A549 (cell line): ENCODE results near the gene ANXA9. TPM values are rescaled to one million over a fixed set of nuclear protein-coding genes. Genes with fewer than 3 reads are reported as not detected.

Experiments
- ATAC-seq, 2 experiments: fragments of 200-7000 bp in 1 of 2; fragments of >200 bp in 1 of 2; cut with Nextera tagmentation in 1 of 2; cut with Tn5 transposase in 1 of 2; 3 replicates each; pipeline versions ENCODE4 v1.8.0 to v1.9.1; 2018 to 2020; ENCODE audit warnings: mild to moderate bottlenecking in 1 of 2, moderate library complexity in 1 of 2
- CTCF ChIA-PET: fragments of 300-600 bp; sonication (Branson Sonifier 250); formaldehyde crosslinking; extraction: SDS; loops from one replicate; lab custom pipeline; 2021; ENCODE audit warnings: antibody characterized with exemption, inconsistent platforms; lab: Yijun Ruan, JAX
- POLR2A ChIA-PET: fragments of 350-600 bp; formaldehyde crosslinking; extraction: SDS; loops from one replicate; lab custom pipeline; 2021; ENCODE audit warnings: antibody characterized with exemption, inconsistent platforms; lab: Yijun Ruan, JAX
- DNase-seq, 2 experiments: peaks; one replicate each; pipeline versions ENCODE4 v3.0.0 to v3.0.0-alpha.2; 2011 to 2016; ENCODE audit warnings: low read depth in 1 of 2, low spot score in 1 of 2
- FAIRE-seq: peaks from 2 replicates; lab custom pipeline; 2011; peaks lifted over from hg19 to GRCh38; lab: Jason Lieb, UNC
- H3K27ac ChIP-seq, 2 experiments: fragments of >200 bp; sonication (Bioruptor Twin); formaldehyde crosslinking; 3 replicates each; pipeline ENCODE4 v1.5.1; 2016 to 2017
- H3K4me1 ChIP-seq: fragments of >200 bp; sonication (Bioruptor Twin); formaldehyde crosslinking; 3 replicates; pipeline ENCODE4 v1.6.1; 2016
- H3K4me2 ChIP-seq: fragments of >200 bp; sonication (Bioruptor Twin); formaldehyde crosslinking; 3 replicates; pipeline ENCODE4 v1.6.1; 2016
- H3K4me3 ChIP-seq: fragments of >200 bp; sonication (Bioruptor Twin); formaldehyde crosslinking; 3 replicates; pipeline ENCODE4 v1.5.1; 2016
- H3K9me3 ChIP-seq: fragments of >200 bp; sonication (Bioruptor Twin); formaldehyde crosslinking; 3 replicates; pipeline ENCODE4 v1.6.1; 2016
- CBX2 ChIP-seq: fragments of 200-600 bp; sonication (generic); IDR thresholded peaks from 2 replicates; pipeline ENCODE4 v1.6.1; 2016; ENCODE audit warnings: low read depth, mild to moderate bottlenecking, borderline replicate concordance
- CHD2 ChIP-seq: fragments of 150-350 bp; IDR thresholded peaks from 2 replicates; pipeline ENCODE4 v1.6.1; 2014; ENCODE audit warnings: low read length; ENCODE audit not compliant: partially characterized antibody
- CHD4 ChIP-seq: fragments of 200-600 bp; sonication (generic); IDR thresholded peaks from 2 replicates; pipeline ENCODE4 v1.6.1; 2016; ENCODE audit warnings: antibody characterized with exemption, mild to moderate bottlenecking, borderline replicate concordance
- EHF ChIP-seq: fragments of 250-450 bp; sonication (Bioruptor Pico); IDR thresholded peaks from 2 replicates; pipeline ENCODE4 v1.5.0; 2020; ENCODE audit warnings: mild to moderate bottlenecking
- EP300 ChIP-seq, 2 experiments: fragments of >200 bp; sonication (Bioruptor Twin); formaldehyde crosslinking; IDR thresholded peaks; 2 replicates in 1 of 2; 3 replicates in 1 of 2; pipeline ENCODE4 v1.6.1; 2016 to 2017
- ESRRA ChIP-seq: fragments of 150-350 bp; IDR thresholded peaks from 2 replicates; pipeline ENCODE4 v1.6.1; 2014; ENCODE audit warnings: mild to moderate bottlenecking, low read length, borderline replicate concordance
- FOSB ChIP-seq: fragments of 250-450 bp; sonication (Bioruptor Pico); IDR thresholded peaks from 2 replicates; pipeline ENCODE4 v1.5.0; 2020; ENCODE audit warnings: mild to moderate bottlenecking, moderate library complexity
- GATA3 ChIP-seq: IDR thresholded peaks from 2 replicates; pipeline ENCODE4 v1.6.1; 2012; ENCODE audit warnings: borderline replicate concordance
- HDAC2 ChIP-seq: fragments of 200-600 bp; sonication (generic); IDR thresholded peaks from 2 replicates; pipeline ENCODE4 v1.6.1; 2016
- HEYL ChIP-seq: fragments of 250-450 bp; sonication (Bioruptor Pico); IDR thresholded peaks from 2 replicates; pipeline ENCODE4 v1.8.0; 2021; ENCODE audit warnings: mild to moderate bottlenecking, moderate library complexity
- HMGXB4 ChIP-seq: fragments of 250-450 bp; sonication (Bioruptor Pico); IDR thresholded peaks from 2 replicates; pipeline ENCODE4 v1.5.0; 2021; ENCODE audit warnings: mild to moderate bottlenecking, moderate library complexity, borderline replicate concordance
- HOXB13 ChIP-seq: fragments of 250-450 bp; sonication (Bioruptor Pico); IDR thresholded peaks from 2 replicates; pipeline ENCODE4 v1.5.0; 2020; ENCODE audit warnings: low read depth, mild to moderate bottlenecking, moderate library complexity
- HOXB5 ChIP-seq: fragments of 250-450 bp; sonication (Bioruptor Pico); IDR thresholded peaks from 2 replicates; pipeline ENCODE4 v1.5.0; 2020; ENCODE audit warnings: mild to moderate bottlenecking, moderate library complexity
- JUN ChIP-seq, 2 experiments: fragments of >200 bp; sonication (Bioruptor Twin); formaldehyde crosslinking; IDR thresholded peaks; 2 replicates in 1 of 2; 3 replicates in 1 of 2; pipeline ENCODE4 v1.6.1; 2016 to 2017
- JUNB ChIP-seq: fragments of >200 bp; sonication (Bioruptor Twin); formaldehyde crosslinking; IDR thresholded peaks from 2 replicates; pipeline ENCODE4 v1.6.1; 2016
- KDM5A ChIP-seq: fragments of 200-600 bp; sonication (generic); IDR thresholded peaks from 2 replicates; pipeline ENCODE4 v1.6.1; 2016; ENCODE audit warnings: antibody characterized with exemption, mild to moderate bottlenecking
- MYC ChIP-seq: IDR thresholded peaks from 2 replicates; pipeline ENCODE4 v1.6.1; 2012; ENCODE audit warnings: mild to moderate bottlenecking, inconsistent platforms, low read length, improper control_type of control experiment, borderline replicate concordance
- NFE2L2 ChIP-seq: fragments of 150-350 bp; conservative IDR thresholded peaks from 2 replicates; pipeline ENCODE4 v1.6.1; 2014; ENCODE audit warnings: low read length
- NPAS2 ChIP-seq: fragments of 250-450 bp; sonication (Bioruptor Pico); IDR thresholded peaks from 2 replicates; pipeline ENCODE4 v1.8.0; 2022; ENCODE audit warnings: mild to moderate bottlenecking, moderate library complexity, borderline replicate concordance
- PHF8 ChIP-seq: fragments of 200-600 bp; sonication (generic); IDR thresholded peaks from 2 replicates; pipeline ENCODE4 v1.6.1; 2016; ENCODE audit warnings: low read depth, mild to moderate bottlenecking, antibody characterized with exemption, moderate library complexity, borderline replicate concordance
- POLR2A ChIP-seq: IDR thresholded peaks from 2 replicates; pipeline ENCODE4 v1.6.1; 2012; ENCODE audit warnings: mild to moderate bottlenecking, low read length
- POLR2AphosphoS2 ChIP-seq: conservative IDR thresholded peaks from 2 replicates; pipeline ENCODE4 v1.6.1; 2012; ENCODE audit warnings: low read length, improper control_type of control experiment, inconsistent platforms
- RAD21 ChIP-seq, 2 experiments: fragments of >200 bp in 1 of 2; sonication (Bioruptor Twin) in 1 of 2; formaldehyde crosslinking in 1 of 2; IDR thresholded peaks in 1 of 2; conservative IDR thresholded peaks in 1 of 2; 2 replicates in 1 of 2; 3 replicates in 1 of 2; pipeline ENCODE4 v1.6.1; 2012 to 2018; ENCODE audit warnings: inconsistent platforms in 1 of 2
- RARB ChIP-seq: fragments of 250-450 bp; sonication (Bioruptor Pico); IDR thresholded peaks from 2 replicates; pipeline ENCODE4 v1.8.0; 2021; ENCODE audit warnings: mild to moderate bottlenecking, moderate library complexity
- RCOR1 ChIP-seq: fragments of 150-350 bp; IDR thresholded peaks from 2 replicates; pipeline ENCODE4 v1.6.1; 2014; ENCODE audit warnings: antibody characterized with exemption, low read length, low read depth
- RFX5 ChIP-seq: fragments of 450-650 bp; IDR thresholded peaks from 2 replicates; pipeline ENCODE4 v1.7.1; 2014; ENCODE audit warnings: antibody characterized with exemption, mild to moderate bottlenecking, moderate library complexity
- SMC3 ChIP-seq: fragments of >200 bp; sonication (Bioruptor Twin); formaldehyde crosslinking; IDR thresholded peaks from 3 replicates; pipeline ENCODE4 v1.6.1; 2018; ENCODE audit warnings: inconsistent platforms
- TFCP2L1 ChIP-seq: fragments of 250-450 bp; sonication (Bioruptor Pico); IDR thresholded peaks from 2 replicates; pipeline ENCODE4 v1.5.0; 2021; ENCODE audit warnings: mild to moderate bottlenecking
- ZC3H11A ChIP-seq: fragments of 450-650 bp; IDR thresholded peaks from 2 replicates; pipeline ENCODE4 v1.6.1; 2014; ENCODE audit warnings: antibody characterized with exemption, mild to moderate bottlenecking
- ZFP36 ChIP-seq: fragments of 450-650 bp; IDR thresholded peaks from 2 replicates; pipeline ENCODE4 v1.6.1; 2014; ENCODE audit warnings: borderline replicate concordance; ENCODE audit not compliant: partially characterized antibody
- ZSCAN20 ChIP-seq: fragments of 250-450 bp; sonication (Bioruptor Pico); IDR thresholded peaks from 2 replicates; pipeline ENCODE4 v1.8.0; 2022; ENCODE audit warnings: mild to moderate bottlenecking, moderate library complexity
- WGBS: methylation state at CpG from one replicate; pipeline ENCODE4 v1.1.6; 2017; ENCODE audit errors: missing lambda C conversion rate; 5-methylcytosine and 5-hydroxymethylcytosine counted together
- polyA plus RNA-seq, 4 experiments: library from polyadenylated mRNA; depleted of rRNA in 3 of 4; stranded (reverse); fragments of >200 nt; fragmentation: RNase III in 1 of 4; extraction: RNeasy Plus Mini Kit Qiagen cat#74134 plus additional on column Dnase treatment in 1 of 4; gene quantifications; 2 replicates in 3 of 4; 3 replicates in 1 of 4; pipeline ENCODE4 v1.2.3, GENCODE V29; 2011 to 2017
- TF ChIP-seq, protein P1 (sequence below): fragments of 150-350 bp; IDR thresholded peaks from 2 replicates; pipeline ENCODE4 v1.6.1; 2014; ENCODE audit warnings: low read depth, mild to moderate bottlenecking, low read length
- TF ChIP-seq, protein P2 (sequence below): fragments of 450-650 bp; IDR thresholded peaks from 2 replicates; pipeline ENCODE4 v1.6.1; 2014; ENCODE audit warnings: antibody characterized with exemption

The ANXA9 gene
- polyA plus RNA-seq, 2 of the 4 experiments (the other 2 are of a cell fraction): 2.1 to 2.2 TPM

GRCh38 chr1:150944856-150945255, 37.2 kb upstream of the ANXA9 start:
- ChIA-PET POLR2A (no interaction called here), CTCF (interaction anchor here (1.0 to 1.9 kb wide), 4 partner anchors 10 to 50 kb away, joined by 3 to 7 read pairs (median 3); no protein-coding TSS in a partner anchor)
- no peaks in the 10 kb centered on the region for H3K4me1 ChIP-seq
- H3K9me3 ChIP-seq: no peaks in the 10 kb centered on the region
- no peak overlapping the region for H3K4me2 ChIP-seq
- H3K4me3 ChIP-seq: no peak overlapping the region
- DNase-seq: no peak
- no peak for TF ChIP-seq PHF8
- no peak for TF ChIP-seq CHD2
- TF ChIP-seq, protein P1, sequence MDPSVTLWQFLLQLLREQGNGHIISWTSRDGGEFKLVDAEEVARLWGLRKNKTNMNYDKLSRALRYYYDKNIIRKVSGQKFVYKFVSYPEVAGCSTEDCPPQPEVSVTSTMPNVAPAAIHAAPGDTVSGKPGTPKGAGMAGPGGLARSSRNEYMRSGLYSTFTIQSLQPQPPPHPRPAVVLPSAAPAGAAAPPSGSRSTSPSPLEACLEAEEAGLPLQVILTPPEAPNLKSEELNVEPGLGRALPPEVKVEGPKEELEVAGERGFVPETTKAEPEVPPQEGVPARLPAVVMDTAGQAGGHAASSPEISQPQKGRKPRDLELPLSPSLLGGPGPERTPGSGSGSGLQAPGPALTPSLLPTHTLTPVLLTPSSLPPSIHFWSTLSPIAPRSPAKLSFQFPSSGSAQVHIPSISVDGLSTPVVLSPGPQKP: no peak
- TF ChIP-seq RFX5: no peak
- TF ChIP-seq ZC3H11A: no peak
- no peak overlapping the region for H3K27ac ChIP-seq
- FAIRE-seq: no peak
- ATAC-seq: no peak
- WGBS: 91% methylated on average over 5 of the region's 5 CpGs

DNA sequence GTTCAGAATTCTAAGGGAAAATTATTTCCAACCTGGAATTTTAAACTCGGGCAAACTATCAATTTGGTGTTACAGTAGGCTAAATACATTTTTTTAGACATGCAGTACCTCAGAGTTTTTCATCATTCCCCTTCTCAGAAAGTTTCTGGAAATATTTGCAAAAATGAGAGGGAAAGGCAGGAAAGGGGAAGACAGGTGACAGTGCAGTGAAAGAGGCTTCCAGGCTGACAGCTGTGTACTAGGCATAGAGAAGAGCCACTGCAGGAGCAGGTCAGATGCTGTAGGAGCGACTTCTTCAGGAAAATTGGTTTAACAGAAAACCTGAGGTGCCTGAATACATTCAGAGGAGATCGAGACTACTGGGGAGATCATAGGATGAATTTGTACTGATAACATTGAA, 27.4 kb upstream of the ANXA9 start:
- no peak overlapping the region for H3K4me2 ChIP-seq
- no peak for DNase-seq
- POLR2A ChIA-PET: no interaction called here
- no peaks in the 10 kb centered on the region for H3K9me3 ChIP-seq
- no peak overlapping the region for H3K27ac ChIP-seq
- H3K4me1 ChIP-seq: no peaks in the 10 kb centered on the region
- no peak overlapping the region for H3K4me3 ChIP-seq
- TF ChIP-seq KDM5A (no peak), RARB (no peak), ESRRA (no peak), RCOR1 (no peak), EP300 (IDR thresholded peaks at IDR 0.05) (no peak), TFCP2L1 (no peak), EHF (no peak), JUNB (no peak), HDAC2 (no peak), ZSCAN20 (no peak), CHD4 (no peak), POLR2A (no peak), NFE2L2 (no peak), JUN (IDR thresholded peaks at IDR 0.05) (no peak), POLR2AphosphoS2 (no peak), MYC (no peak), HEYL (no peak), HOXB5 (CRISPR knock-in tag) (no peak), ZFP36 (no peak)
- TF ChIP-seq, protein P1: no peak
- TF ChIP-seq, all 56 proteins: peak for 0
- CTCF ChIA-PET: interaction anchor here (1.0 to 1.4 kb wide), 3 partner anchors 10 to 25 kb away, joined by 3 to 5 read pairs (median 3); no protein-coding TSS in a partner anchor
- no peak for FAIRE-seq
- 84% methylated on average over 3 of the region's 3 CpGs for WGBS
- no peak for ATAC-seq

GRCh38 chr1:150955280-150955679, 26.8 kb upstream of the ANXA9 start:
- no peak overlapping the region for H3K4me3 ChIP-seq
- CTCF ChIA-PET: interaction anchor here (0.6 to 2.4 kb wide), 6 partner anchors 11 to 231 kb away, joined by 3 to 8 read pairs (median 3); no protein-coding TSS in a partner anchor
- ATAC-seq (no peak; a peak in 1 of 6 replicates), DNase-seq (no peak), FAIRE-seq (no peak)
- no peak overlapping the region for H3K4me2 ChIP-seq
- no peak for TF ChIP-seq TFCP2L1
- TF ChIP-seq HMGXB4: no peak
- TF ChIP-seq SMC3: no peak
- no peak for TF ChIP-seq RCOR1
- no peak for TF ChIP-seq NPAS2
- TF ChIP-seq, protein P2, sequence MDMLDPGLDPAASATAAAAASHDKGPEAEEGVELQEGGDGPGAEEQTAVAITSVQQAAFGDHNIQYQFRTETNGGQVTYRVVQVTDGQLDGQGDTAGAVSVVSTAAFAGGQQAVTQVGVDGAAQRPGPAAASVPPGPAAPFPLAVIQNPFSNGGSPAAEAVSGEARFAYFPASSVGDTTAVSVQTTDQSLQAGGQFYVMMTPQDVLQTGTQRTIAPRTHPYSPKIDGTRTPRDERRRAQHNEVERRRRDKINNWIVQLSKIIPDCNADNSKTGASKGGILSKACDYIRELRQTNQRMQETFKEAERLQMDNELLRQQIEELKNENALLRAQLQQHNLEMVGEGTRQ: no peak
- TF ChIP-seq CBX2: no peak
- TF ChIP-seq FOSB: no peak
- TF ChIP-seq HOXB5 (CRISPR knock-in tag): no peak
- TF ChIP-seq EP300 (IDR thresholded peaks at IDR 0.05): no peak
- TF ChIP-seq RAD21 (conservative IDR thresholded peaks at IDR 0.05 in 1 of 2, IDR thresholded peaks at IDR 0.05 in 1 of 2): no peak
- no peak for TF ChIP-seq MYC
- TF ChIP-seq HOXB13 (CRISPR knock-in tag): no peak
- no peak for TF ChIP-seq HEYL
- no peak for TF ChIP-seq ZC3H11A
- TF ChIP-seq RFX5: no peak
- no peak for TF ChIP-seq GATA3
- no peaks in the 10 kb centered on the region for H3K4me1 ChIP-seq
- H3K27ac ChIP-seq: no peak overlapping the region
- no peaks in the 10 kb centered on the region for H3K9me3 ChIP-seq
- POLR2A ChIA-PET: no interaction called here
